ENCODE measurements around the gene NKAIN4. TPM values are rescaled to one million over a fixed set of nuclear protein-coding genes. Genes with fewer than 3 reads are reported as not detected.

The NKAIN4 gene
- total RNA-seq, 1 donor from 2014 or later = 3.0 TPM

DNA sequence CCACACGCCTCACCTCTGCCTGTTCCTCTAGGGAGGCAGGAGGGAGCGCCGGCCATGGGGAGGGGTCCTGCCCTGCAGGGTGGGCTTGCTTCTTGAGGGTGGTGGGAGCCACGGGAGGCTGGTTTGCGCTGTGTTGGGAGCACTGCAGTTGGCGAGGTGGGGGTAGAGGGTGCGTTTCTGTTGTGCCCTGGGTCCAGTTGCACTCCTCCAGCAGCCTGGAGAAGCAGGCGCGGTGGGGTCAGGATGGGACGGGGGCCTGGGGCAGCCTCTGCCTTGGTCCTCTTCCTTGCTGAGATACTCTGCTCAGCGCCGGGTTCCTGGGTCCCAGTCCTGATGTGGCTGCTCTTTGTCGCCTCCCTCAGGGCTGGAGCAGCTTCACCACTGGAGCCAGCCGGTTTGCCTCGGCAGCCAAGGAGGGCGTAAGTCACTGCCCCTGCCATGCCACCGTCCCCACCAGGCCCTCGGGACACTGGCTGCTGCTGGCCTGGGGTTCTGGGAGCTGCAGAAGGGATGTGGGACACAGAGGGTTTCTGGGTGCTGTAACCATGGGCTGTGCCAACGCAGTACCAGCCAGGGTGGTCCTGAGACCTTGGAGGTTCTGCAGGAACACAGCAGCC, 26.8 kb upstream of the NKAIN4 start:
- Mint-ChIP-seq H3K4me1 (ENCODE audit: low read depth) (no peaks in the 10 kb centered on the region), H3K27ac (ENCODE audit: unreplicated experiment) (no peak overlapping the region), H3K27me3 (ENCODE audit: low read depth) (no peaks in the 10 kb centered on the region), H3K9me3 (ENCODE audit: low read depth) (no peaks in the 10 kb centered on the region), H3K4me3 (ENCODE audit: unreplicated experiment) (no peak overlapping the region), H3K36me3 (ENCODE audit: low read depth) (peaks cover 29% of the 10 kb centered on the region)
- TF ChIP-seq, protein P1, sequence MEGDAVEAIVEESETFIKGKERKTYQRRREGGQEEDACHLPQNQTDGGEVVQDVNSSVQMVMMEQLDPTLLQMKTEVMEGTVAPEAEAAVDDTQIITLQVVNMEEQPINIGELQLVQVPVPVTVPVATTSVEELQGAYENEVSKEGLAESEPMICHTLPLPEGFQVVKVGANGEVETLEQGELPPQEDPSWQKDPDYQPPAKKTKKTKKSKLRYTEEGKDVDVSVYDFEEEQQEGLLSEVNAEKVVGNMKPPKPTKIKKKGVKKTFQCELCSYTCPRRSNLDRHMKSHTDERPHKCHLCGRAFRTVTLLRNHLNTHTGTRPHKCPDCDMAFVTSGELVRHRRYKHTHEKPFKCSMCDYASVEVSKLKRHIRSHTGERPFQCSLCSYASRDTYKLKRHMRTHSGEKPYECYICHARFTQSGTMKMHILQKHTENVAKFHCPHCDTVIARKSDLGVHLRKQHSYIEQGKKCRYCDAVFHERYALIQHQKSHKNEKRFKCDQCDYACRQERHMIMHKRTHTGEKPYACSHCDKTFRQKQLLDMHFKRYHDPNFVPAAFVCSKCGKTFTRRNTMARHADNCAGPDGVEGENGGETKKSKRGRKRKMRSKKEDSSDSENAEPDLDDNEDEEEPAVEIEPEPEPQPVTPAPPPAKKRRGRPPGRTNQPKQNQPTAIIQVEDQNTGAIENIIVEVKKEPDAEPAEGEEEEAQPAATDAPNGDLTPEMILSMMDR (IDR thresholded peaks at IDR 0.05) = peak; percentile 60
- no peak for DNase-seq (ENCODE audit: low spot score)

DNA sequence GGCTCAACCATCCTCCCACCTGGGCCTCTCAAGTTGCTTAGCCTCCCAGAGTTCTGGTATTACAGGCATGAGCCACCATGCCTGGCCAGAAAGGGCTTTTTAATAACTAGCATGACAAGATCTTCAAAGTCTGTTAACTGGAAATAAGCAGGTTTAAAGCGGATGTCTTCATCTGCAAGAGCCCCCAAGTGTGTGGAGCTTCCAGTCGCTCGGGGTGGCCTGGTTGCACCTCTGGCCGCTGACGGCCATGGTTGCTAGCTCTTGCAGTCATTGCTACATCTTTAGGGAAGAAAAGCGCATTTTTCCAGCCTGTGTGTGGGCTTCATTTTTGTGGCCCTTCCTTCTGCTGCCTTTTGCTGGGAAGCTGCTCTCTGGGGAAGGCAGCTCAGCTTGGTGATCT, 26.1 kb upstream of the NKAIN4 start:
- TF ChIP-seq, protein P1 (IDR thresholded peaks at IDR 0.05) = no peak
- H3K9me3 Mint-ChIP-seq (ENCODE audit: low read depth) = no peaks in the 10 kb centered on the region
- no peak for DNase-seq (ENCODE audit: low spot score)
- peaks cover 26% of the 10 kb centered on the region for H3K36me3 Mint-ChIP-seq (ENCODE audit: low read depth)
- H3K4me1 Mint-ChIP-seq (ENCODE audit: low read depth) = peaks cover 2% of the 10 kb centered on the region
- H3K27me3 Mint-ChIP-seq (ENCODE audit: low read depth) = no peaks in the 10 kb centered on the region
- no peak overlapping the region for H3K4me3 Mint-ChIP-seq (ENCODE audit: unreplicated experiment)
- H3K27ac Mint-ChIP-seq (ENCODE audit: unreplicated experiment) = no peak overlapping the region

DNA sequence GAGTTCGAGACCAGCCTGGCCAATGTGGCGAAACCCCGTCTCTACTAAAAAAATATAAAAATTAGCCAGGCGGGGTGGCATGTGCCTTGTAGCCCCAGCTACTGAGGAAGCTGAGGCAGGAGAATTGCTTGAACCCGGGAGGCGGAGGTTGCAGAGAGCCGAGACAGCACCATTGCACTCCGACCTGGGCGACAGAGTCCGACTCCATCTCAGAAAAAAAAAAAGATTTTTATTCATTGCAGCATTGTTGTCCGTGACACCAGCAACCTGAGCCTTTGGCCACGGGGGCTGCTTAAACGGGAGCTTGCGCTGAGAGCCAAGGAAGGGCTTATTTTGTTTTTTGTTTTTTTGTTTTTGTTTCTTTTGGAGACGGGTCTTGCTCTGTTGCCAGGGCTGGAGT, 25.7 kb upstream of the NKAIN4 start:
- TF ChIP-seq, protein P1 (IDR thresholded peaks at IDR 0.05) = no peak
- Mint-ChIP-seq H3K27ac (ENCODE audit: unreplicated experiment) (no peak overlapping the region), H3K4me1 (ENCODE audit: low read depth) (peaks cover 6% of the 10 kb centered on the region), H3K27me3 (ENCODE audit: low read depth) (no peaks in the 10 kb centered on the region), H3K36me3 (ENCODE audit: low read depth) (peaks cover 26% of the 10 kb centered on the region), H3K9me3 (ENCODE audit: low read depth) (no peaks in the 10 kb centered on the region), H3K4me3 (ENCODE audit: unreplicated experiment) (no peak overlapping the region)
- DNase-seq (ENCODE audit: low spot score) = no peak

DNA sequence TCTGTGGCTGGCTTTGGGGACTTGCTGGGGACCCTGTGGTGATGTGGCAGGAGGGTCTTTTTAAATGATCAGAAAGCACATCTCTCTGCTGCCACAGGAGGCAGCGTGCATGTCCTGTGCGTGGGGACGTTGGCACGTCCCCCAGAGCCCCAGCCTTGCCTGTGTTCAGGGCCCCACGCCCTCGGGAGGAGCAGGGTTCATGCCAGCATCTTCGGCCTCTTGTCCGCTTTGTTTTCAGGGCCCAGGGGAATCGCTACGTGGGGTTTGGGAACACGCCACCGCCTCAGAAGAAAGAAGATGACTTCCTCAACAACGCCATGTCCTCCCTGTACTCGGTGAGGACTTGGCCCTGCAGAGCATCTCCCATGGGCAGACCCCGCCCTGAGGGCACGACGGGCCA, 24.4 kb upstream of the NKAIN4 start:
- Mint-ChIP-seq H3K9me3 (ENCODE audit: low read depth) (no peaks in the 10 kb centered on the region), H3K27me3 (ENCODE audit: low read depth) (no peaks in the 10 kb centered on the region), H3K27ac (ENCODE audit: unreplicated experiment) (no peak overlapping the region), H3K36me3 (ENCODE audit: low read depth) (peaks cover 24% of the 10 kb centered on the region), H3K4me1 (ENCODE audit: low read depth) (peaks cover 19% of the 10 kb centered on the region), H3K4me3 (ENCODE audit: unreplicated experiment) (no peak overlapping the region)
- no peak for DNase-seq (ENCODE audit: low spot score)
- TF ChIP-seq, protein P1 (IDR thresholded peaks at IDR 0.05) = no peak

DNA sequence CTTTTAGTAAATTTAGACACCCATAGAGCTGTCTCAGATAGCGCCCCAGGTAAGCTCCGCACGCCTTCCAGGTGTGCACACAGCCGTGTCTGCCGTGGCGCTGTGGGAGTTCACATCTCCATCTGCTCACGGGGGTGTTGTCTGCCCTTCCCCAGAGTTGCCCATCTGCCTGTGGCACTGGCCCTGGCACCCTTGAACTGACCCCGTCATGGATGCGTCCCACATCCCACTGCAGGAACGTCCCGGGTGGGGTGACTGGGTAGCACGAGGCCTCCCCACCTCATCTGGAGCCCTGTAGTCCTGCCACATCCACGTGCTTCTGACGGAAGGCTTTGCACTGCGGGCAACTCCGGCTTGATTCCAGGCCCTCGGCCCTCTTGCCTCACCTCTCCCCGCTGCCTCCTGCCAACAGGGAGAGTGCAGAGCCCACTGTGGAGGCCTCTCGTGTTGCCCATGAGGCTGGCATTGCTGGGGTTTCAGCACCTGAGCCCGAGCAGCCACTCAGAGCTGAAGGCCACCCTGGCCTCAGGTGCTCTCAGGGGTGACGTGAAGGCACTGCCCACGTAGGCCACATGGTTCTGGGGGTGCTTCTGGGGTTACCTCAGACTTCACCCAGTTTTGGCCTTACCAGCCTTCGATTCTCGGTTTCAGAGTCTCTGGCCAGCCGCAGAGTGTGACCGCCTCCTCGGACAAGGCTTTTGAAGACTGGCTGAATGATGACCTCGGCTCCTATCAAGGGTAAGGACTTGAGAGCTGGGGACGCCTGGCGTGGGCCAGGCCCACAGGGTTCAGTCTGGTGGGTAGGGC, 23.4 kb upstream of the NKAIN4 start:
- H3K36me3 Mint-ChIP-seq (ENCODE audit: low read depth) = peaks cover 22% of the 10 kb centered on the region
- H3K9me3 Mint-ChIP-seq (ENCODE audit: low read depth) = no peaks in the 10 kb centered on the region
- no peak overlapping the region for H3K27ac Mint-ChIP-seq (ENCODE audit: unreplicated experiment)
- peaks cover 22% of the 10 kb centered on the region for H3K4me1 Mint-ChIP-seq (ENCODE audit: low read depth)
- no peak for DNase-seq (ENCODE audit: low spot score)
- H3K4me3 Mint-ChIP-seq (ENCODE audit: unreplicated experiment) = no peak overlapping the region
- no peaks in the 10 kb centered on the region for H3K27me3 Mint-ChIP-seq (ENCODE audit: low read depth)
- TF ChIP-seq, protein P1 (IDR thresholded peaks at IDR 0.05) = no peak

Data from chondrocyte (in vitro differentiated cells).